ENCODE results near the gene BABAM1. TPM values are rescaled to one million over a fixed set of nuclear protein-coding genes. Genes with fewer than 3 reads are reported as not detected.

Gene BABAM1
- total and polyA plus RNA-seq, 2 donors, result 94.4 to 97.0 TPM

DNA sequence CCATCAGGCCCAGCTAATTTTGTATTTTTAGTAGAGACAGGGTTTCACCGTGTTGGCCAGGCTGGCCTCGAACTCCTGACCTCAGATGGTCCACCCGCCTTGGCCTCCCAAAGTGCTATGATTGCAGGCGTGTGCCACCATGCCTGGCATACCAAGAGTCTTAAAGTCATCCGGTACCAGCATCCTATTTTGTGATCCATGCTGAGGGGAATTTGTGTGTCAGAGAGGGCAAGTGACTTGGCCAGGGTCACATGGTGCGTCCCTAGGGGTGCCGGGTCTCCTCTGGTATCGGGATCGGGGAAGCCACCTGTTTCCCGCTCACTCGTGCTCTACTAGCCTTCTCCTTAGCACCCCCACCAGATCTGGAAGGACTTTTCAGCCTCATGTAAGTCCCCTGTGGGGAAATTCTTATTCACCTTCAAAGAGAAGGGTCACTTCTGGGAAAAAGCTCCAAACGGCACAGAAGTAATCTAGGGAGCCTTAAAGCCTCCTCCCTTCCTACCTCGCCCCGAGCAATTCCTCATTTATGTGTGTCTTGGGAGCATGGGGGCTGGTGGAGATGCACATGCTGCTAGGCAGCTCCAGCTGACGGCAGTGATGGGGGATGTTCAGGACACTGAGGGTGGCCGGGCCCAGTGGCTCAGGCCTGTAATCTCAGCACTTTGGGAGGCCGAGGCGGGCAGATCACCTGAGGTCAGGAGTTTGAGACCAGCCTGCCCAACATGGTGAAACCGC, 8.4 kb downstream of the BABAM1 start:
- WGBS, result 97% methylated on average over 19 of the region's 19 CpGs
- Histone ChIP-seq H3K4me3 (ENCODE audit: low read length in 2 of 2) (no peak overlapping the region), H3K9me3 (ENCODE audit: control insufficient read depth in 2 of 2, insufficient read depth in 1 of 2, low read length in 1 of 2) (no peaks in the 10 kb centered on the region), H3K36me3 (ENCODE audit: control insufficient read depth in 2 of 2, insufficient read depth in 2 of 2, low read length in 1 of 2) (peaks cover 56 to 73% of the 10 kb centered on the region in 2 donors), H3K27ac (ENCODE audit: low read depth in 1 of 2, low read length in 1 of 2) (no peak overlapping the region), H3K27me3 (ENCODE audit: control insufficient read depth in 2 of 2, insufficient read depth in 1 of 2, low read length in 1 of 2) (no peaks in the 10 kb centered on the region), H3K4me1 (ENCODE audit: control insufficient read depth in 2 of 2, insufficient read depth in 2 of 2, low read length in 2 of 2) (no peaks in the 10 kb centered on the region)
- DNase-seq (ENCODE audit: low read depth in 6 of 9, low spot score in 9 of 9), result no peak

- H3K27me3 ChIP-seq (ENCODE audit: control insufficient read depth in 2 of 2, insufficient read depth in 1 of 2, low read length in 1 of 2), result peaks cover 0 to 15% of the 10 kb centered on the region in 2 donors
- peaks cover 3 to 16% of the 10 kb centered on the region in 2 donors for H3K4me1 ChIP-seq (ENCODE audit: control insufficient read depth in 2 of 2, insufficient read depth in 2 of 2, low read length in 2 of 2)
- WGBS, result 96% methylated on average over 3 of the region's 3 CpGs
- no peak overlapping the region for H3K27ac ChIP-seq (ENCODE audit: low read depth in 1 of 2, low read length in 1 of 2)
- no peak overlapping the region for H3K4me3 ChIP-seq (ENCODE audit: low read length in 2 of 2)
- peaks cover 34 to 48% of the 10 kb centered on the region in 2 donors for H3K36me3 ChIP-seq (ENCODE audit: control insufficient read depth in 2 of 2, insufficient read depth in 2 of 2, low read length in 1 of 2)
- no peaks in the 10 kb centered on the region for H3K9me3 ChIP-seq (ENCODE audit: control insufficient read depth in 2 of 2, insufficient read depth in 1 of 2, low read length in 1 of 2)
- DNase-seq (ENCODE audit: low read depth in 6 of 9, low spot score in 9 of 9), result no peak
Observed at GRCh38 chr19:17279436-17279835, 12.2 kb downstream of the BABAM1 start.

GRCh38 chr19:17281391-17282304, 14.4 kb downstream of the BABAM1 start, which contains the start of gene ANKLE1:
ANKLE1 (plus strand) TSS chr19:17281901; CDS start chr19:17281921, 20 bp downstream.
- Histone ChIP-seq H3K4me3 (ENCODE audit: low read length in 2 of 2) (peak within 1 kb of the TSS; percentile 45 to 49), H3K27ac (ENCODE audit: low read depth in 1 of 2, low read length in 1 of 2) (peak within 1 kb of the TSS in 1 of 2 donors; percentile 31)

GRCh38 chr19:17282488-17283125, 15.4 kb downstream of the BABAM1 start:
- DNase-seq (ENCODE audit: low read depth in 6 of 9, low spot score in 9 of 9), result peak in 3 of 9 donors; percentile 73 to 82 (median 80)
- no peak overlapping the region for H3K27ac ChIP-seq (ENCODE audit: low read depth in 1 of 2, low read length in 1 of 2)
- H3K9me3 ChIP-seq (ENCODE audit: control insufficient read depth in 2 of 2, insufficient read depth in 1 of 2, low read length in 1 of 2), result no peaks in the 10 kb centered on the region
- H3K4me1 ChIP-seq (ENCODE audit: control insufficient read depth in 2 of 2, insufficient read depth in 2 of 2, low read length in 2 of 2), result peaks cover 3 to 16% of the 10 kb centered on the region in 2 donors
- peaks cover 10 to 22% of the 10 kb centered on the region in 2 donors for H3K36me3 ChIP-seq (ENCODE audit: control insufficient read depth in 2 of 2, insufficient read depth in 2 of 2, low read length in 1 of 2)
- H3K4me3 ChIP-seq (ENCODE audit: low read length in 2 of 2), result peak overlapping the region; percentile 45 to 49
- peaks cover 0 to 15% of the 10 kb centered on the region in 2 donors for H3K27me3 ChIP-seq (ENCODE audit: control insufficient read depth in 2 of 2, insufficient read depth in 1 of 2, low read length in 1 of 2)
- WGBS, result 6% methylated on average over 45 of the region's 45 CpGs

More at GRCh38 chr19:17281391-17282304, 14.4 kb downstream of the BABAM1 start, which contains the start of gene ANKLE1:
- 6% methylated on average over 75 of the region's 75 CpGs for WGBS
- DNase-seq (ENCODE audit: low read depth in 6 of 9, low spot score in 9 of 9), result peak in 3 of 9 donors; percentile 34 to 65 (median 36)
- H3K4me1 ChIP-seq (ENCODE audit: control insufficient read depth in 2 of 2, insufficient read depth in 2 of 2, low read length in 2 of 2), result peaks cover 3 to 16% of the 10 kb centered on the region in 2 donors
- peaks cover 17 to 30% of the 10 kb centered on the region in 2 donors for H3K36me3 ChIP-seq (ENCODE audit: control insufficient read depth in 2 of 2, insufficient read depth in 2 of 2, low read length in 1 of 2)
- peaks cover 0 to 15% of the 10 kb centered on the region in 2 donors for H3K27me3 ChIP-seq (ENCODE audit: control insufficient read depth in 2 of 2, insufficient read depth in 1 of 2, low read length in 1 of 2)
- H3K9me3 ChIP-seq (ENCODE audit: control insufficient read depth in 2 of 2, insufficient read depth in 1 of 2, low read length in 1 of 2), result no peaks in the 10 kb centered on the region

DNA sequence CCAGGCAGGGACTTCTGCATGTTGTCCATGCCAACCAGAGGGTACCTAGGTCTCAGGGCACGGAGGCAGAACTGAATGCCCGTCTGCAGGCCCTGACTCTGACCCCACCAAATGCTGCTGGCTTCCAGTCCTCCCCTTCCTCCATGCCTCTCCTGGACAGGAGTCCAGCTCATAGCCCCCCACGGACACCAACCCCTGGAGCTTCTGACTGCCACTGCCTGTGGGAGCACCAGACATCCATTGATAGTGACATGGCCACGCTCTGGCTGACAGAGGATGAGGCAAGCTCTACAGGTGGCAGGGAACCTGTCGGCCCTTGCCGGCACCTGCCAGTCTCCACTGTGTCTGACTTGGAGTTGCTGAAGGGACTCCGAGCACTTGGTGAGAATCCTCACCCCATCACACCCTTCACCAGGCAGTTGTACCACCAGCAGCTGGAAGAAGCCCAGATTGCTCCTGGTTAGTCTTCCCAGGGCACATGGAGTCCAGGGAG, 16.3 kb downstream of the BABAM1 start:
- Histone ChIP-seq H3K27ac (ENCODE audit: low read depth in 1 of 2, low read length in 1 of 2) (no peak overlapping the region), H3K36me3 (ENCODE audit: control insufficient read depth in 2 of 2, insufficient read depth in 2 of 2, low read length in 1 of 2) (peaks cover 7 to 17% of the 10 kb centered on the region in 2 donors), H3K9me3 (ENCODE audit: control insufficient read depth in 2 of 2, insufficient read depth in 1 of 2, low read length in 1 of 2) (no peaks in the 10 kb centered on the region), H3K4me1 (ENCODE audit: control insufficient read depth in 2 of 2, insufficient read depth in 2 of 2, low read length in 2 of 2) (peaks cover 3 to 16% of the 10 kb centered on the region in 2 donors), H3K27me3 (ENCODE audit: control insufficient read depth in 2 of 2, insufficient read depth in 1 of 2, low read length in 1 of 2) (peaks cover 0 to 15% of the 10 kb centered on the region in 2 donors), H3K4me3 (ENCODE audit: low read length in 2 of 2) (no peak overlapping the region)
- WGBS, result 97% methylated on average over 7 of the region's 7 CpGs
- DNase-seq (ENCODE audit: low read depth in 6 of 9, low spot score in 9 of 9), result no peak

DNA sequence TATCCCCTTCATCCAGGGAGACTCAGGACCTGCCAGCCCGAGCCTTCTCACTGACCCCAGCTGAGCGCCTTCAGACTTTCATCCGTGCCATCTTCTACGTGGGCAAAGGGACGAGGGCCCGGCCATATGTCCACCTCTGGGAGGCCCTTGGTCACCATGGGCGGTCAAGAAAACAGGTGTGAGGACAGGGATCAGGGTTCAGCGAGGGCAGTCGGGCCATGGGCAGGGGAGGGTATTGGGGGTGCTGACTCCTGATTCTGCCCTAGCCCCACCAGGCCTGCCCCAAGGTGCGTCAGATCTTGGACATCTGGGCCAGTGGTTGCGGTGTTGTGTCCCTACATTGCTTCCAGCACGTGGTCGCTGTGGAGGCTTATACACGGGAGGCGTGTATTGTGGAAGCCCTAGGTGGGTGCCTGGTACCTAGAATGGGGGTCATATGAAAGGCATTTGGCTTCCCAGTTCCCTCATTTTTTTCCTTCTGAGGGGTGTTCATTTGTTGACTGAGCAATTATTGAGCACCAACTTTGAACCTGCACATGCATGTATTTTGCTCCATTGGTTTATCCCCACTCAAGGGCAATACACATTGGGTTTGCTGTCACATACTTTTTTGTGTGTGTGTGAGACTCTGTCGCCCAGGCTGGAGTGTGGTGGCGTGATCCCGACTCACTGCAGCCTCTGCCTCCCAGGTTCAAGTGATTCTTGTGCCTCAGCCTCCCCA, 18.3 kb downstream of the BABAM1 start:
- Histone ChIP-seq H3K27me3 (ENCODE audit: control insufficient read depth in 2 of 2, insufficient read depth in 1 of 2, low read length in 1 of 2) (peaks cover 0 to 18% of the 10 kb centered on the region in 2 donors), H3K36me3 (ENCODE audit: control insufficient read depth in 2 of 2, insufficient read depth in 2 of 2, low read length in 1 of 2) (peaks cover 0 to 5% of the 10 kb centered on the region in 2 donors), H3K27ac (ENCODE audit: low read depth in 1 of 2, low read length in 1 of 2) (no peak overlapping the region), H3K4me1 (ENCODE audit: control insufficient read depth in 2 of 2, insufficient read depth in 2 of 2, low read length in 2 of 2) (peaks cover 3 to 16% of the 10 kb centered on the region in 2 donors), H3K4me3 (ENCODE audit: low read length in 2 of 2) (no peak overlapping the region), H3K9me3 (ENCODE audit: control insufficient read depth in 2 of 2, insufficient read depth in 1 of 2, low read length in 1 of 2) (no peaks in the 10 kb centered on the region)
- DNase-seq (ENCODE audit: low read depth in 6 of 9, low spot score in 9 of 9), result no peak
- WGBS, result 93% methylated on average over 18 of the region's 18 CpGs

GRCh38 chr19:17286263-17286662, 19.0 kb downstream of the BABAM1 start:
- 97% methylated on average over 11 of the region's 11 CpGs for WGBS
- H3K9me3 ChIP-seq (ENCODE audit: control insufficient read depth in 2 of 2, insufficient read depth in 1 of 2, low read length in 1 of 2), result no peaks in the 10 kb centered on the region
- no peak overlapping the region for H3K4me3 ChIP-seq (ENCODE audit: low read length in 2 of 2)
- no peak overlapping the region for H3K27ac ChIP-seq (ENCODE audit: low read depth in 1 of 2, low read length in 1 of 2)
- H3K27me3 ChIP-seq (ENCODE audit: control insufficient read depth in 2 of 2, insufficient read depth in 1 of 2, low read length in 1 of 2), result peaks cover 0 to 16% of the 10 kb centered on the region in 2 donors
- no peak for DNase-seq (ENCODE audit: low read depth in 6 of 9, low spot score in 9 of 9)
- H3K36me3 ChIP-seq (ENCODE audit: control insufficient read depth in 2 of 2, insufficient read depth in 2 of 2, low read length in 1 of 2), result peaks cover 0 to 5% of the 10 kb centered on the region in 2 donors
- peaks cover 3 to 13% of the 10 kb centered on the region in 2 donors for H3K4me1 ChIP-seq (ENCODE audit: control insufficient read depth in 2 of 2, insufficient read depth in 2 of 2, low read length in 2 of 2)

GRCh38 chr19:17286752-17287151, 19.5 kb downstream of the BABAM1 start:
- Histone ChIP-seq H3K9me3 (ENCODE audit: control insufficient read depth in 2 of 2, insufficient read depth in 1 of 2, low read length in 1 of 2) (no peaks in the 10 kb centered on the region), H3K4me3 (ENCODE audit: low read length in 2 of 2) (no peak overlapping the region), H3K27me3 (ENCODE audit: control insufficient read depth in 2 of 2, insufficient read depth in 1 of 2, low read length in 1 of 2) (peaks cover 0 to 11% of the 10 kb centered on the region in 2 donors), H3K27ac (ENCODE audit: low read depth in 1 of 2, low read length in 1 of 2) (no peak overlapping the region), H3K4me1 (ENCODE audit: control insufficient read depth in 2 of 2, insufficient read depth in 2 of 2, low read length in 2 of 2) (peaks cover under 1 to 8% of the 10 kb centered on the region in 2 donors), H3K36me3 (ENCODE audit: control insufficient read depth in 2 of 2, insufficient read depth in 2 of 2, low read length in 1 of 2) (peaks cover 0 to 5% of the 10 kb centered on the region in 2 donors)
- 96% methylated on average over 9 of the region's 9 CpGs for WGBS
- DNase-seq (ENCODE audit: low read depth in 6 of 9, low spot score in 9 of 9), result no peak
